ENCODE measurements around the gene DRD4.
A peak's percentile ranks its signal among the peaks of the same experiment; 100 is the strongest.

Gene DRD4

GRCh38 chr11:635945-636510 is 1.0 kb upstream of the DRD4 start:
- peak overlapping the region; percentile 11 for H4K91ac ChIP-seq (ENCODE audit: low read length)
- H3K4ac ChIP-seq (ENCODE audit: low read depth in 1 of 2, low read length in 2 of 2), result no peak overlapping the region
- H2BK15ac ChIP-seq (ENCODE audit: low read depth, poor library complexity, severe bottlenecking), result no peak overlapping the region
- peaks cover 14 to 28% of the 10 kb centered on the region in 2 experiments for H3K27me3 ChIP-seq (ENCODE audit: control insufficient read depth in 1 of 2, insufficient read depth in 1 of 2, low read length in 2 of 2)
- H3K9me3 ChIP-seq (ENCODE audit: control insufficient read depth, low read length), result no peaks in the 10 kb centered on the region
- H3K36me3 ChIP-seq (ENCODE audit: control insufficient read depth in 1 of 2, insufficient read depth in 2 of 2, low read depth in 1 of 2, low read length in 2 of 2), result peaks cover 0 to 19% of the 10 kb centered on the region in 2 experiments
- no peak overlapping the region for H3K18ac ChIP-seq (ENCODE audit: low read depth in 1 of 2, low read length in 2 of 2)
- H2AFZ ChIP-seq (ENCODE audit: low read depth, low read length), result no peak overlapping the region
- no peak overlapping the region for H3K4me3 ChIP-seq (ENCODE audit: insufficient read depth in 1 of 2, low read depth in 1 of 2, low read length in 2 of 2)
- peaks cover 44% of the 10 kb centered on the region for H3K4me1 ChIP-seq (ENCODE audit: control insufficient read depth, insufficient read depth, low read depth, low read length)
- no peak overlapping the region for H3K9ac ChIP-seq (ENCODE audit: low read length)
- DNase-seq, result no peak
- WGBS, result 57% methylated on average over 22 of the region's 22 CpGs
- H4K8ac ChIP-seq (ENCODE audit: low read length), result no peak overlapping the region
- no peak overlapping the region for H2BK12ac ChIP-seq (ENCODE audit: low read length in 2 of 2)
- H2BK5ac ChIP-seq (ENCODE audit: low read depth, low read length, poor library complexity, severe bottlenecking), result no peak overlapping the region
- no peak overlapping the region for H3K4me2 ChIP-seq (ENCODE audit: low read length, poor library complexity, severe bottlenecking)
- no peak overlapping the region for H2AK5ac ChIP-seq (ENCODE audit: low read length, severe bottlenecking)
- H3K23ac ChIP-seq (ENCODE audit: low read length in 2 of 2), result no peak overlapping the region
- no peak overlapping the region for H2BK120ac ChIP-seq (ENCODE audit: low read depth, low read length)
- H3K27ac ChIP-seq (ENCODE audit: low read length, poor library complexity, severe bottlenecking), result no peak overlapping the region
- H3K79me1 ChIP-seq (replicated peaks; ENCODE audit: low read length, poor library complexity, severe bottlenecking), result peaks cover 2% of the 10 kb centered on the region
- no peak overlapping the region for H3K14ac ChIP-seq (ENCODE audit: low read length in 2 of 2)

GRCh38 chr11:637333-637592 is 194 bp downstream of the DRD4 start:
- 1% methylated on average over 19 of the region's 34 CpGs for WGBS
- Histone ChIP-seq H3K27me3 (ENCODE audit: control insufficient read depth in 1 of 2, insufficient read depth in 1 of 2, low read length in 2 of 2) (peaks cover 14 to 28% of the 10 kb centered on the region in 2 experiments), H2BK5ac (ENCODE audit: low read depth, low read length, poor library complexity, severe bottlenecking) (no peak overlapping the region), H3K4me1 (ENCODE audit: control insufficient read depth, insufficient read depth, low read depth, low read length) (peaks cover 52% of the 10 kb centered on the region), H4K91ac (ENCODE audit: low read length) (no peak overlapping the region), H2BK15ac (ENCODE audit: low read depth, poor library complexity, severe bottlenecking) (no peak overlapping the region), H3K27ac (ENCODE audit: low read length, poor library complexity, severe bottlenecking) (no peak overlapping the region), H3K4me3 (ENCODE audit: insufficient read depth in 1 of 2, low read depth in 1 of 2, low read length in 2 of 2) (peak overlapping the region; percentile 35 to 58), H4K8ac (ENCODE audit: low read length) (no peak overlapping the region), H2AK5ac (ENCODE audit: low read length, severe bottlenecking) (no peak overlapping the region), H2AFZ (ENCODE audit: low read depth, low read length) (no peak overlapping the region), H3K9ac (ENCODE audit: low read length) (no peak overlapping the region), H3K9me3 (ENCODE audit: control insufficient read depth, low read length) (no peaks in the 10 kb centered on the region), H3K4ac (ENCODE audit: low read depth in 1 of 2, low read length in 2 of 2) (no peak overlapping the region), H3K14ac (ENCODE audit: low read length in 2 of 2) (peak overlapping the region in 1 of 2 experiments; percentile 89), H2BK12ac (ENCODE audit: low read length in 2 of 2) (no peak overlapping the region), H3K79me1 (replicated peaks; ENCODE audit: low read length, poor library complexity, severe bottlenecking) (peaks cover 2% of the 10 kb centered on the region), H2BK120ac (ENCODE audit: low read depth, low read length) (no peak overlapping the region), H3K18ac (ENCODE audit: low read depth in 1 of 2, low read length in 2 of 2) (peak overlapping the region in 1 of 2 experiments; percentile 64), H3K4me2 (ENCODE audit: low read length, poor library complexity, severe bottlenecking) (peak overlapping the region; percentile 81), H3K23ac (ENCODE audit: low read length in 2 of 2) (peak overlapping the region in 1 of 2 experiments; percentile 99), H3K36me3 (ENCODE audit: control insufficient read depth in 1 of 2, insufficient read depth in 2 of 2, low read depth in 1 of 2, low read length in 2 of 2) (peaks cover 6 to 30% of the 10 kb centered on the region in 2 experiments)
- no peak for DNase-seq

GRCh38 chr11:637593-638521 is 788 bp downstream of the DRD4 start:
- Histone ChIP-seq H3K14ac (ENCODE audit: low read length in 2 of 2) (peak overlapping the region in 1 of 2 experiments; percentile 89), H3K23ac (ENCODE audit: low read length in 2 of 2) (peak overlapping the region in 1 of 2 experiments; percentile 99)

GRCh38 chr11:638631-639331 is 1.7 kb downstream of the DRD4 start:
- H3K27me3 ChIP-seq (ENCODE audit: control insufficient read depth in 1 of 2, insufficient read depth in 1 of 2, low read length in 2 of 2), result peaks cover 14 to 28% of the 10 kb centered on the region in 2 experiments
- H2AK5ac ChIP-seq (ENCODE audit: low read length, severe bottlenecking), result no peak overlapping the region
- H3K4me1 ChIP-seq (ENCODE audit: control insufficient read depth, insufficient read depth, low read depth, low read length), result peaks cover 54% of the 10 kb centered on the region
- H2BK12ac ChIP-seq (ENCODE audit: low read length in 2 of 2), result no peak overlapping the region
- H4K91ac ChIP-seq (ENCODE audit: low read length), result no peak overlapping the region
- H3K9me3 ChIP-seq (ENCODE audit: control insufficient read depth, low read length), result no peaks in the 10 kb centered on the region
- H3K9ac ChIP-seq (ENCODE audit: low read length), result no peak overlapping the region
- H3K18ac ChIP-seq (ENCODE audit: low read depth in 1 of 2, low read length in 2 of 2), result no peak overlapping the region
- H2BK5ac ChIP-seq (ENCODE audit: low read depth, low read length, poor library complexity, severe bottlenecking), result no peak overlapping the region
- no peak overlapping the region for H2BK120ac ChIP-seq (ENCODE audit: low read depth, low read length)
- peak overlapping the region; percentile 31 for H3K4me2 ChIP-seq (ENCODE audit: low read length, poor library complexity, severe bottlenecking)
- no peak overlapping the region for H3K14ac ChIP-seq (ENCODE audit: low read length in 2 of 2)
- no peak overlapping the region for H3K4me3 ChIP-seq (ENCODE audit: insufficient read depth in 1 of 2, low read depth in 1 of 2, low read length in 2 of 2)
- H2AFZ ChIP-seq (ENCODE audit: low read depth, low read length), result no peak overlapping the region
- DNase-seq, result peak; percentile 62
- peaks cover 11 to 43% of the 10 kb centered on the region in 2 experiments for H3K36me3 ChIP-seq (ENCODE audit: control insufficient read depth in 1 of 2, insufficient read depth in 2 of 2, low read depth in 1 of 2, low read length in 2 of 2)
- WGBS, result 19% methylated on average over 23 of the region's 28 CpGs
- H4K8ac ChIP-seq (ENCODE audit: low read length), result no peak overlapping the region
- no peak overlapping the region for H2BK15ac ChIP-seq (ENCODE audit: low read depth, poor library complexity, severe bottlenecking)
- no peak overlapping the region for H3K27ac ChIP-seq (ENCODE audit: low read length, poor library complexity, severe bottlenecking)
- H3K23ac ChIP-seq (ENCODE audit: low read length in 2 of 2), result no peak overlapping the region
- no peak overlapping the region for H3K4ac ChIP-seq (ENCODE audit: low read depth in 1 of 2, low read length in 2 of 2)
- peaks cover 2% of the 10 kb centered on the region for H3K79me1 ChIP-seq (replicated peaks; ENCODE audit: low read length, poor library complexity, severe bottlenecking)

More at GRCh38 chr11:637593-638521, 788 bp downstream of the DRD4 start:
- Histone ChIP-seq H3K18ac (ENCODE audit: low read depth in 1 of 2, low read length in 2 of 2) (peak overlapping the region in 1 of 2 experiments; percentile 64), H2BK120ac (ENCODE audit: low read depth, low read length) (no peak overlapping the region), H3K4ac (ENCODE audit: low read depth in 1 of 2, low read length in 2 of 2) (no peak overlapping the region), H3K36me3 (ENCODE audit: control insufficient read depth in 1 of 2, insufficient read depth in 2 of 2, low read depth in 1 of 2, low read length in 2 of 2) (peaks cover 6 to 36% of the 10 kb centered on the region in 2 experiments), H2AFZ (ENCODE audit: low read depth, low read length) (no peak overlapping the region), H3K4me2 (ENCODE audit: low read length, poor library complexity, severe bottlenecking) (peak overlapping the region; percentile 81), H3K9ac (ENCODE audit: low read length) (no peak overlapping the region), H2AK5ac (ENCODE audit: low read length, severe bottlenecking) (no peak overlapping the region), H2BK12ac (ENCODE audit: low read length in 2 of 2) (no peak overlapping the region), H4K8ac (ENCODE audit: low read length) (no peak overlapping the region), H3K9me3 (ENCODE audit: control insufficient read depth, low read length) (no peaks in the 10 kb centered on the region), H4K91ac (ENCODE audit: low read length) (no peak overlapping the region), H3K27me3 (ENCODE audit: control insufficient read depth in 1 of 2, insufficient read depth in 1 of 2, low read length in 2 of 2) (peaks cover 14 to 28% of the 10 kb centered on the region in 2 experiments), H3K79me1 (replicated peaks; ENCODE audit: low read length, poor library complexity, severe bottlenecking) (peaks cover 2% of the 10 kb centered on the region), H3K4me1 (ENCODE audit: control insufficient read depth, insufficient read depth, low read depth, low read length) (peaks cover 54% of the 10 kb centered on the region), H3K4me3 (ENCODE audit: insufficient read depth in 1 of 2, low read depth in 1 of 2, low read length in 2 of 2) (peak overlapping the region in 1 of 2 experiments; percentile 58), H2BK15ac (ENCODE audit: low read depth, poor library complexity, severe bottlenecking) (no peak overlapping the region), H2BK5ac (ENCODE audit: low read depth, low read length, poor library complexity, severe bottlenecking) (no peak overlapping the region), H3K27ac (ENCODE audit: low read length, poor library complexity, severe bottlenecking) (no peak overlapping the region)
- 8% methylated on average over 50 of the region's 55 CpGs for WGBS
- DNase-seq, result peak; percentile 30
